ENCODE results near the gene ZFYVE26. TPM values are rescaled to one million over a fixed set of nuclear protein-coding genes. Genes with fewer than 3 reads are reported as not detected.

ZFYVE26 gene
- total RNA-seq = 15.7 and 24.6 TPM in 2 replicates

DNA sequence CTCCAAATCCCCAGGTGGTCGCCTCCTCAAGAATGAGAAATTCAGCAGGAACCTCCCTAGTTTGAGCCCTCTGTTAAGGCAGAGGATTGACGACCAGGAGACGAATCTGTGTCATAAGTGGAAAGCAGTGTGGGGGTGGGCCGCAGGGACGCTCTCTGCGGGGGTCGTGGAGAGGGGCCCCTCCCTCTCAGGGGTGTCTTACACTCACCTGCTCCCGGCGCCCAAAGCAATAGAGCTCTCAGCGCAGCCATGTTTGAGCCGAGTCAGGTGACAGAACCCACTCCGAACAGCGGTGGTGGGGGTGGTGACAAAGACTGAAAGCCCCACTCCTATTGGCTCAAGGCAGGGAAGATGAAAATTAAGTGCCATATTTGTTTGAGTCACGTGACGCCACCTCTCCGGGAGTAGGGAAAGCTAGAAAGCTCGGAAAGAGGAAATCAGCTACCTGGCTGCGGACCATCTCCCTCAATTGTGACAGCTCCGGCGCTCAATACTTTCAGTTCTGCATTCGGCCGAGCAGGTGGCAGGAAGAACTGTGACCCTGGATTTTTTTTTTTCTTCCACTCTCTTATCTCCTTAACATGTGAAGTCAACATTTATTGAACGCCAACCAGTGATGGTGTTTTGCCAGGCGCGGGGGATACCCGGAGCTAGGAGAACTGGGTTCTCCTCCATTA is at the start of gene ZFYVE26:
Gene ZFYVE26, minus strand, starts transcription at position 265 of the 677 bp plus-strand sequence. CDS start 627 bp downstream, outside the sequence.

DNA sequence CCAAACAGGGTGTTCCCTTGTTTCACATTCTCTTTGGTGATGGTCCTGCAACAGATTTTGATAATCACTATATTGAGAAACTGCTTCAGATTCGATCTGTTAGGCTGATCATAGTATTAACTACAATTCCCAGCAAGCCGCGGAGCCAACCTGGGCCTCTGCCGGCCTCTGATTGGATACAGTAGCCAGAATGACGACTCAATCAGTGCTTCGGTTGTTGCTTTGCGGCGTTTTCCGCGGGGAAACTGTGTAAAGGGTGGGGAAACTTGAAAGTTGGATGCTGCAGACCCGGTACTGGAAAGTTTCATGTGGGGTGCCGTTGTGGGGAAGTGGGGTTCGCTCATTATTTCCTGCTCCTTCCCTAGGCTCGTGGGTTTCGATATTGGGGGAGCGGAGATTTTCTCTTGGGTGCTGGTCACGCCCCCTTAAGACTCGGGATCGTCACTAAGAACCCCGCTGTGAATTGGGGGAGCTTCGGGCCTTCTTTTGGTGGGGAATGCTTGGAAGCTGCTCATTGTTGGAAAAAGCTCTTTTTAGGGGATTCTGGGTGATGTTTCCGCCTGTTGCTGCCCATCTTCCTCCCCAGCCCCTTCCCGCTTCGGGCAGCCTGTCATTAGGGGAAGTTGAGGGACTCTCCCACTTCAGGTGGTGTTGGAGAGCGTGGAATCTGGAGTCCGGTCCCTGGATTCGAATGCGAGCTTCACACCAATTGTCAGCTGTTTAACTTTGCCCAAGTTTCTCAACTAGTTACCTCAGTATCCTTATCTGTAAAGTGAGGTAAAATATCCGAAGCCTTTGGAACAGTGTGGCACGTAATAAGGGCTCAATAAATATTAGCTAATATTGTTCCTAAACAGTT is 3.4 kb upstream of the ZFYVE26 start, which contains the start of gene RAD51B:
Gene RAD51B, plus strand, starts transcription at position 217 of the 859 bp plus-strand sequence.

DNA sequence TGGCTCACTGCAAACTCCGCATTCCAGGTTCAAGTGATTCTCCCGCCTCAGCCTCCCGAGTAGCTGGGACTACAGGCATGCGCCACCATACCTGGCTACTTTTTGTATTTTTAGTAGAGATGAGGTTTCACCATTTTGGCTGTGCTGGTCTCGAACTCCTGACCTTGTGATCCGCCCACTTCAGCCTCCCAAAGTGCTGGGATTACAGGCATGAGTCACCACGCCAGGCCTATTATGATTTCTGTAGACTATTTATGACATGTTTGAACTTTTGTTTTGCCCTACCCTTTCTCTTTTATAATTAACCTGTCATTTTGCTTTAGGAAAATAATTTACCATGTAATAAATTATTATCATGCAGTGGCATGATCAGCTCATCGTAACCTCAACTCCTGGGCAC is 114.9 kb downstream of the ZFYVE26 start, which contains the start of gene RDH12:
Gene RDH12, plus strand, starts transcription at position 395 of the 400 bp plus-strand sequence. CDS start 20,757 bp downstream, outside the sequence.

Other genes with a start within 250 kb of the ZFYVE26 start
- 20.2 and 26.0 TPM in 2 replicates for gene PIGH, start 216.3 kb downstream of the ZFYVE26 start, total RNA-seq
- 26.7 and 112 TPM in 2 replicates for gene ARG2, start 196.7 kb downstream of the ZFYVE26 start, total RNA-seq
- gene VTI1B, start 142.0 kb downstream of the ZFYVE26 start, total RNA-seq = 58.4 and 64.9 TPM in 2 replicates
- gene RDH11, start 120.8 kb downstream of the ZFYVE26 start, total RNA-seq = 133 and 140 TPM in 2 replicates
- gene RDH12, start 114.7 kb downstream of the ZFYVE26 start, total RNA-seq = 0.78 and 1.4 TPM in 2 replicates
- 9.9 and 17.2 TPM in 2 replicates for gene RAD51B, start 3.2 kb upstream of the ZFYVE26 start, total RNA-seq

Measured in nasal cavity respiratory epithelium epithelial cell of viscerocranial mucosa (primary cell).